CD14-positive monocyte (primary cell): Measurements from ENCODE around the gene TUBB. TPM values are rescaled to one million over a fixed set of nuclear protein-coding genes. Genes with fewer than 3 reads are reported as not detected.
"Not testable (repeated sequence)": the region's sequence is repeated elsewhere in the genome, so short reads cannot be mapped to it uniquely, and the experiment has no call there.

Experiments
- DNase-seq, 3 donors: peaks; one replicate each; pipeline ENCODE4 v3.0.0-alpha.2; 2011 to 2022
- H2AFZ ChIP-seq: 2 replicates; pipeline ENCODE4 v1.6.0; 2012; ENCODE audit warnings: mild to moderate bottlenecking, low read depth, low read length, inconsistent platforms; ENCODE audit not compliant: insufficient read depth, poor library complexity, severe bottlenecking
- H3K27ac ChIP-seq, 2 donors: 1 replicate in 1 of 2; 2 replicates in 1 of 2; pipeline ENCODE4 v1.5.1; 2012 to 2013; ENCODE audit warnings: low read length in 2 of 2, control low read depth in 1 of 2, inconsistent platforms in 1 of 2, low read depth in 1 of 2, mild to moderate bottlenecking in 1 of 2
- H3K27me3 ChIP-seq, 2 donors: one replicate each; pipeline versions ENCODE4 v1.6.0 to v1.6.1; 2011 to 2013; ENCODE audit warnings: low read length in 2 of 2; ENCODE audit not compliant: control insufficient read depth in 2 of 2, insufficient read depth in 2 of 2
- H3K36me3 ChIP-seq, 2 donors: replicated peaks in 1 of 2; 1 replicate in 1 of 2; 2 replicates in 1 of 2; pipeline versions ENCODE4 v1.5.1 to v1.6.1; 2012 to 2013; ENCODE audit warnings: low read length in 2 of 2, control low read depth in 1 of 2, inconsistent platforms in 1 of 2, mild to moderate bottlenecking in 1 of 2; ENCODE audit not compliant: insufficient read depth in 2 of 2, control insufficient read depth in 1 of 2
- H3K4me1 ChIP-seq, 2 donors: 1 replicate in 1 of 2; 2 replicates in 1 of 2; pipeline versions ENCODE4 v1.5.1 to v1.6.1; 2012 to 2013; ENCODE audit warnings: low read length in 2 of 2, control low read depth in 1 of 2, inconsistent platforms in 1 of 2, mild to moderate bottlenecking in 1 of 2, moderate library complexity in 1 of 2; ENCODE audit not compliant: insufficient read depth in 2 of 2, control insufficient read depth in 1 of 2
- H3K4me2 ChIP-seq: replicated peaks from 2 replicates; pipeline ENCODE3; 2012; ENCODE audit warnings: low read length, moderate library complexity, mild to moderate bottlenecking; ENCODE audit not compliant: poor library complexity, severe bottlenecking; ENCODE audit errors: extremely low read depth
- H3K4me3 ChIP-seq, 3 experiments: fragments of 200-600 bp in 1 of 3; sonication (generic) in 1 of 3; replicated peaks in 1 of 3; 1 replicate in 2 of 3; 2 replicates in 1 of 3; pipeline ENCODE4 v1.5.1; 2011 to 2013; ENCODE audit warnings: low read length in 3 of 3, mild to moderate bottlenecking in 3 of 3, control low read depth in 2 of 3, low read depth in 2 of 3, inconsistent platforms in 1 of 3, moderate library complexity in 1 of 3
- H3K79me2 ChIP-seq: 2 replicates; pipeline ENCODE4 v1.6.0; 2012; ENCODE audit warnings: mild to moderate bottlenecking, control low read depth, inconsistent platforms, low read length, moderate library complexity; ENCODE audit not compliant: insufficient read depth
- H3K9ac ChIP-seq: 2 replicates; pipeline ENCODE4 v1.6.0; 2017; ENCODE audit warnings: low read length, mild to moderate bottlenecking; ENCODE audit not compliant: insufficient read depth, poor library complexity, severe bottlenecking
- H3K9me3 ChIP-seq, 2 donors: replicated peaks in 1 of 2; 1 replicate in 1 of 2; 2 replicates in 1 of 2; pipeline versions ENCODE4 v1.5.1 to v1.6.1; 2012 to 2013; ENCODE audit warnings: low read length in 2 of 2, control low read depth in 1 of 2; ENCODE audit not compliant: control insufficient read depth in 1 of 2, insufficient read depth in 1 of 2
- H4K20me1 ChIP-seq: 2 replicates; pipeline ENCODE4 v1.6.0; 2012; ENCODE audit warnings: mild to moderate bottlenecking, low read length, control low read depth, moderate library complexity; ENCODE audit not compliant: insufficient read depth
- H3K27ac Mint-ChIP-seq, 7 donors: one replicate each; pipeline ENCODE4 v1.8.0; 2020; ENCODE audit warnings: mild to moderate bottlenecking in 7 of 7, mixed read lengths in 7 of 7, moderate library complexity in 6 of 7, inconsistent platforms in 2 of 7
- H3K27me3 Mint-ChIP-seq, 3 donors: one replicate each; pipeline ENCODE4 v1.8.0; 2021 to 2022; ENCODE audit warnings: low read depth in 3 of 3, mild to moderate bottlenecking in 3 of 3, mixed read lengths in 3 of 3, moderate library complexity in 3 of 3, inconsistent platforms in 1 of 3
- H3K36me3 Mint-ChIP-seq, 2 donors: one replicate each; pipeline ENCODE4 v1.8.0; 2020; ENCODE audit warnings: mixed read lengths in 2 of 2, inconsistent platforms in 1 of 2, mild to moderate bottlenecking in 1 of 2
- H3K4me1 Mint-ChIP-seq: one replicate; pipeline ENCODE4 v1.8.0; 2020; ENCODE audit warnings: mild to moderate bottlenecking, mixed read lengths
- H3K4me3 Mint-ChIP-seq, 2 donors: one replicate each; pipeline ENCODE4 v1.8.0; 2020; ENCODE audit warnings: mild to moderate bottlenecking in 2 of 2, mixed read lengths in 2 of 2, moderate library complexity in 1 of 2
- H3K9me3 Mint-ChIP-seq, 7 donors: one replicate each; pipeline ENCODE4 v1.8.0; 2020 to 2022; ENCODE audit warnings: mixed read lengths in 7 of 7, mild to moderate bottlenecking in 6 of 7, moderate library complexity in 6 of 7, inconsistent platforms in 2 of 7
- WGBS: methylation state at CpG from one replicate; pipeline ENCODE4 v1.1.5; 2013; ENCODE audit warnings: missing lambda C conversion rate; ENCODE audit not compliant: insufficient coverage; 5-methylcytosine and 5-hydroxymethylcytosine counted together
- intact Hi-C, 2 donors: fragments of 100-400 bp; cut with micrococcal nuclease; formaldehyde crosslinking; loops; one replicate each; pipeline versions ENCODE4 v1.15.0 to v1.15.1; 2023
- polyA plus RNA-seq, 3 donors: library from polyadenylated mRNA; depleted of rRNA in 1 of 3; unstranded in 2 of 3; stranded (reverse) in 1 of 3; fragments of 300-500 nt in 2 of 3; fragments of >200 nt in 1 of 3; fragmentation: Illumina TruSeq in 2 of 3; gene quantifications; 1 replicate in 2 of 3; 2 replicates in 1 of 3; pipeline ENCODE4 v1.2.3, GENCODE V29; 2012 to 2021
- TF ChIP-seq, protein P1 (sequence below): fragments of 200-600 bp; IDR thresholded peaks from one replicate; pipeline ENCODE4 v1.8.0; 2022; ENCODE audit warnings: antibody characterized with exemption, mild to moderate bottlenecking

TUBB gene
- polyA plus RNA-seq, 3 donors, result 48.4 to 130 (median 57.0) TPM

DNA sequence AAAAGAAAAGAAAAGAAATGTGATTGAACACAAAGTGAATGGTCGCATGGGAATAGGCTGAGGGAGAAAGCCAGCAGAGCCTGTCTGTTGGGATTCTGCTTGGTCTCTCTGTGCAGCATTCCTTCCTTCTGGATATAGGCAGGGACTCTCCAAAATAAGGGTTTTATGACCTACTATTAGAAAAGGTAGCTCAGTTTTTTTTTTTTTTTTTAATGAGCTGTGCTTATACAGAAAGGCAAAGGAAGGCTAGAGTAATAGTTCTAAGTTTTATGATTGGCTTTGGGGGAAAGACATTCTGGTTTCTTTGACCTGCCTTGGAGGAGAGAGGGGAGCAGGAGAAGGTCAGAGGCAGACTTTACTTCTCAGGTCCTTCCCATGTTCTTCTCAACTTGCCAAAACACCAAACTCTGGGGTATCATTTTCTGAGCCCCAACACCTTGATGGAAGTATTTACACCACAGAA, 43.0 kb downstream of the TUBB start:
- H3K36me3 Mint-ChIP-seq, result peaks cover 0 to 9% of the 10 kb centered on the region in 2 donors
- Histone ChIP-seq H3K36me3 (no peaks in the 10 kb centered on the region), H3K79me2 (no peaks in the 10 kb centered on the region), H3K4me3 (no peak overlapping the region), H3K9ac (no peak overlapping the region), H2AFZ (no peak overlapping the region), H4K20me1 (no peaks in the 10 kb centered on the region), H3K27me3 (no peaks in the 10 kb centered on the region), H3K27ac (no peak overlapping the region), H3K4me1 (peaks cover 38 to 46% of the 10 kb centered on the region in 2 donors), H3K4me2 (no peak overlapping the region), H3K9me3 (no peaks in the 10 kb centered on the region)
- peaks cover 0 to 3% (median 0%) of the 10 kb centered on the region in 7 donors for H3K9me3 Mint-ChIP-seq
- H3K4me1 Mint-ChIP-seq, result peaks cover 61% of the 10 kb centered on the region
- intact Hi-C loops, result loop anchor here in 1 of 2 donors (10.0 kb wide), 1 partner anchor 112 kb away; no protein-coding TSS in a partner anchor
- TF ChIP-seq, protein P1, sequence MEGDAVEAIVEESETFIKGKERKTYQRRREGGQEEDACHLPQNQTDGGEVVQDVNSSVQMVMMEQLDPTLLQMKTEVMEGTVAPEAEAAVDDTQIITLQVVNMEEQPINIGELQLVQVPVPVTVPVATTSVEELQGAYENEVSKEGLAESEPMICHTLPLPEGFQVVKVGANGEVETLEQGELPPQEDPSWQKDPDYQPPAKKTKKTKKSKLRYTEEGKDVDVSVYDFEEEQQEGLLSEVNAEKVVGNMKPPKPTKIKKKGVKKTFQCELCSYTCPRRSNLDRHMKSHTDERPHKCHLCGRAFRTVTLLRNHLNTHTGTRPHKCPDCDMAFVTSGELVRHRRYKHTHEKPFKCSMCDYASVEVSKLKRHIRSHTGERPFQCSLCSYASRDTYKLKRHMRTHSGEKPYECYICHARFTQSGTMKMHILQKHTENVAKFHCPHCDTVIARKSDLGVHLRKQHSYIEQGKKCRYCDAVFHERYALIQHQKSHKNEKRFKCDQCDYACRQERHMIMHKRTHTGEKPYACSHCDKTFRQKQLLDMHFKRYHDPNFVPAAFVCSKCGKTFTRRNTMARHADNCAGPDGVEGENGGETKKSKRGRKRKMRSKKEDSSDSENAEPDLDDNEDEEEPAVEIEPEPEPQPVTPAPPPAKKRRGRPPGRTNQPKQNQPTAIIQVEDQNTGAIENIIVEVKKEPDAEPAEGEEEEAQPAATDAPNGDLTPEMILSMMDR, result no peak
- H3K4me3 Mint-ChIP-seq, result no peak overlapping the region
- no peak overlapping the region for H3K27ac Mint-ChIP-seq
- DNase-seq, result no peak
- WGBS, result no CpG with 5 or more reads among the region's 1 CpG
- H3K27me3 Mint-ChIP-seq, result peaks cover 15 to 20% (median 17%) of the 10 kb centered on the region in 3 donors

DNA sequence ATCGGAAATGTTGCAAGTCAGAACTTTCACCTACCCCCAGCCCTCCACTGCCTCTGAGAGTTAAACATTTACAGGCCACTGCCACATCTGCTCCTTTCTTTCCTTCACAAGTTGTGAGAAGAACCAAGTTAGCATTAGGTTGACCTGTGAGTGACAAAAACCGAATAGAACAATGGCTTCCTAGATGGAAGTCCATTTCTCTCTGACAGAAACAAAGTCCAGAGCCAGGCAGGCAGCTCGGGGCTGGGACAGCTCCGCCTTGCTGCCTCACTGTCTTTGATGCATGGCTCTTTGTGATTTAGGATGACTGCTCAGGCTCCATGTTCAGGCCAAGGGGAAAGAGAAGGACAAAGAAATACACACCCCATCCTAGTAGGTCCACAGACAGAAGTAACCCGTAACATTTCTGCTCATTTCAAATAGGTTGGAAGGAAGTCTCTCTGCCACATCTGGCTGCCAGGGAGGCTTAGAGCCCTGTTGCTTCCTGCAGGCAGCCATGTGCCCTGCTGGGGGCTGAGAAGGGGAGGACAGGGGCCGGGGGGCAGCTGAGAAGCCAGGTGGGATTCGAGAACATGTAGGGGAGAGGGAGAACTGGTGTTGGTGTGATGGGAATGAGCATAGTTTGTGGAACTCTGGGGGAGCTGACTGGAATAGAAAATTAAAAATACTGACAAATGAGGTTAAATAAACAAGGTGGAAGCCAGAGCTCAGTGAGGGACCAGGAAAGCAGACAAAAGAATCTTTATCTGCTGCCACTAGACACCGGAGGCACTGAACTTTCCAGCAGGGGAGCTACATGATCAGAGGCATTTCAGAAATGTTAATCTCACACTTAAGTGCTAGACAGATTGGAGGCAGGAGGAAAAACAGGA, 43.7 kb downstream of the TUBB start:
- H3K27me3 Mint-ChIP-seq, result peaks cover 15 to 20% (median 17%) of the 10 kb centered on the region in 3 donors
- Histone ChIP-seq H3K36me3 (no peaks in the 10 kb centered on the region), H3K4me3 (no peak overlapping the region), H4K20me1 (no peaks in the 10 kb centered on the region), H3K4me2 (no peak overlapping the region), H2AFZ (no peak overlapping the region), H3K4me1 (peaks cover 39 to 47% of the 10 kb centered on the region in 2 donors), H3K27ac (no peak overlapping the region), H3K9me3 (no peaks in the 10 kb centered on the region), H3K9ac (no peak overlapping the region), H3K27me3 (no peaks in the 10 kb centered on the region), H3K79me2 (no peaks in the 10 kb centered on the region)
- H3K4me1 Mint-ChIP-seq, result peaks cover 61% of the 10 kb centered on the region
- H3K27ac Mint-ChIP-seq, result peak overlapping the region in 6 of 7 donors; percentile 2 to 62 (median 24)
- no peak for DNase-seq
- peaks cover 0 to 11% of the 10 kb centered on the region in 2 donors for H3K36me3 Mint-ChIP-seq
- intact Hi-C loops, result loop anchor here in 1 of 2 donors (10.0 kb wide), 1 partner anchor 111 kb away; no protein-coding TSS in a partner anchor
- H3K4me3 Mint-ChIP-seq, result peak overlapping the region in 1 of 2 donors; percentile 69
- TF ChIP-seq, protein P1, result no peak
- peaks cover 0 to 3% (median 0%) of the 10 kb centered on the region in 7 donors for H3K9me3 Mint-ChIP-seq
- 0% methylated on average over 3 of the region's 8 CpGs for WGBS

DNA sequence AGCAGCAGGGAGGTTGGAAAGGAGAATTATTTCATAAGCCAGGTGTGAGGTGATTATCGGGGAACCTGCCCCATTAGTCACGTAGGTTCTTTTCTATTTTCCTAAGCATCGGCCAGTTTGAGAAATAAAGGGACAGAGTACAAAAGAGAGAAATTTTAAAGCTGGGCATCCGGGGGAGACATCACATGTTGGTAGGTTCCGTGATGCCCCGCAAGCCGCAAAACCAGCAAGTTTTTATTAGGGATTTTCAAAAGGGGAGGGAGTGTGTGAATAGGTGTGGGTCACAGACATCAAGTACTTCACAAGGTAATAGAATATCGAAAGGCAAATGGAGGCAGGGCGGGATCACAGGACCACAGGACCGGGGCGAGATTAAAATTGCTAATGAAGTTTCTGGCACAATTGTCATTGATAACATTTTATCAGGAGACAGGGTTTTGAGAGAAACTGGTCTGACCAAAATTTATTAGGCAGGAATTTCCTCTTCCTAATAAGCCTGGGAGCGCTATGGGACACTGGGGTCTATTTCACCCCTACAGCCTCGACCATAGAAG, 44.4 kb downstream of the TUBB start:
- not testable (repeated sequence) for H4K20me1 ChIP-seq, H2AFZ ChIP-seq, DNase-seq, H3K79me2 ChIP-seq, H3K9ac ChIP-seq, H3K27ac ChIP-seq, H3K9me3 Mint-ChIP-seq, H3K36me3 ChIP-seq, H3K4me2 ChIP-seq, H3K4me3 ChIP-seq, H3K27me3 ChIP-seq, H3K9me3 ChIP-seq
- peaks cover 15 to 20% (median 17%) of the 10 kb centered on the region in 3 donors for H3K27me3 Mint-ChIP-seq
- H3K4me1 ChIP-seq, result peaks cover 39 to 47% of the 10 kb centered on the region in 2 donors
- H3K4me3 Mint-ChIP-seq, result peak overlapping the region in 1 of 2 donors; percentile 69
- peaks cover 61% of the 10 kb centered on the region for H3K4me1 Mint-ChIP-seq
- 61% methylated on average over 9 of the region's 13 CpGs for WGBS
- intact Hi-C loops, result loop anchor here in 1 of 2 donors (10.0 kb wide), 1 partner anchor 110 kb away; no protein-coding TSS in a partner anchor
- peak overlapping the region in 3 of 7 donors; percentile 8 to 40 (median 33) for H3K27ac Mint-ChIP-seq
- H3K36me3 Mint-ChIP-seq, result peaks cover 0 to 11% of the 10 kb centered on the region in 2 donors
